ENCODE results near the gene CORO2B. TPM values are rescaled to one million over a fixed set of nuclear protein-coding genes. Genes with fewer than 3 reads are reported as not detected.
A peak's percentile ranks its signal among the peaks of the same experiment; 100 is the strongest.

The CORO2B gene
- total and polyA plus RNA-seq, 2 of the 13 experiments (the other 11 are each of a cell fraction or from before 2014, with no cell fraction given) = 0.35 to 0.63 TPM

DNA sequence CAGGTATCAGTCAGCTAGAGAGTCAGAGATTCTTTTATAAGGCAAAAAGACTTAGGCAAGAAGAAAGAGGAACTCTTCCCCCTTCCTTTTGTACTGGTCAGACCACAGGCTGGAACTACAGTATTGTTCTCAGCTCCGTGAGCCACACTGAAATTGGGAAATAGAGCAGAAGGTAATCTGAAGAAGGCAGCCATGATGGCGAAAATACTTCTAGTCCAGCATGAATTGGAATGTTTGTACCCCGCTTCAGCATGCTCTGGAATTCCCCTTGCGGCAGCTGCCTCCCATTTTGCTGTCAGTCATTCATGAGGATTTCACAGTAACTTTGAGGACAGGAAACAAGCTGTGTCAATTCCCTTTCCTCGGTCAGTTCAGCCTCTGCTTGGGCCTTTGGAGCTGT, 96.2 kb downstream of the CORO2B start (continued):
- TF ChIP-seq MAFG (CRISPR knock-in tag; IDR thresholded peaks at IDR 0.05) (no peak), ZNF776 (CRISPR knock-in tag; IDR thresholded peaks at IDR 0.05) (no peak), POLR2A (IDR thresholded peaks at IDR 0.05; ENCODE audit: insufficient read depth in 1 of 2, low read depth in 2 of 2, low read length in 2 of 2) (no peak), KAT2B (IDR thresholded peaks at IDR 0.05; ENCODE audit: borderline replicate concordance, low read depth, low read length) (no peak), ZFP36 (IDR thresholded peaks at IDR 0.05; ENCODE audit: borderline replicate concordance, low read depth, low read length, partially characterized antibody) (no peak), KLF12 (CRISPR knock-in tag; IDR thresholded peaks at IDR 0.05; ENCODE audit: borderline replicate concordance) (no peak)

DNA sequence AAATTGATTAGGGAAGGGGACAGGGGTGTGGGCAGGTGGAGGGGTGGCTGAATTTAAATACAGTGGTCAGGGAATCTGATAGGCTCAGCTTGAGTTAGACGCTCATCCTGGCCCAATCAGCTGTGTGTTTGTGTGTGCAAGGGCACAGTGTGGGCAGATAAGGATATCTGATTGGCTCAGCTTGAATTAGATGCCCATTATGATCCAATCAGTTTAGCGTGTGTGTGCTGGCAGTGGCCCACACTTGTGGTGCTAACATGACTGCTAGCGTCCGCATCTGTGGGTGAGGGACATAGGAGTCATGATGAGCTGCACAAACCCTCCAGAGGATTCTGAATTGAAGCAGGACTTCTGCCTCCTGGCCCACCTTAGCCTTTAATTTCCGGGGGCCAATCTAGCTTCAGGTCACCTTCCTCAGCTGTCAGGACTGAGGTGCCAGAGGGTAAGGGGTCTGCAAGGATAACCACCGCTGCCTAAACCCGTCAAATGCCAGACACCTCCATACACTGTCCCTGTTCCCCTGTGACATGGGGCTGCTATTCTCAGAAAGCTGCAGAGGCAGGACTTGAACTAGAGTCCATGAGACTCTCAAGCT, 97.3 kb downstream of the CORO2B start:
- BruUV-seq (replicated peaks) = no TSS peak
- no peak for FAIRE-seq
- no peak for DNase-seq (ENCODE audit: low spot score)
- CTCF ChIA-PET (ENCODE audit: low intra/inter-chr PET ratio, low total read pairs) = no interaction called here
- no peak overlapping the region for H3K4me3 ChIP-seq (replicated peaks in 1 of 3; ENCODE audit: insufficient read depth in 1 of 3, low read depth in 2 of 3, low read length in 3 of 3)
- 24% methylated on average over 4 of the region's 7 CpGs for WGBS (ENCODE audit: low lambda C conversion rate)
- ATAC-seq = no peak
- no peak overlapping the region for H3K4me2 ChIP-seq (ENCODE audit: low read depth, low read length)
- peak overlapping the region; percentile 5 for H2AFZ ChIP-seq (ENCODE audit: low read length)
- H3K9ac ChIP-seq (ENCODE audit: insufficient read depth, low read depth, low read length) = no peak overlapping the region
- H3K36me3 ChIP-seq (replicated peaks in 1 of 2; ENCODE audit: control insufficient read depth in 1 of 2, insufficient read depth in 2 of 2, low read length in 2 of 2) = no peaks in the 10 kb centered on the region
- in situ Hi-C loops (cut with HindIII; ENCODE audit: extremely low pct_ligation_motif_present, low pct_unique_long_range_greater_than_20kb) = no loop called here
- H3K4me1 ChIP-seq (ENCODE audit: insufficient read depth, low read length) = no peaks in the 10 kb centered on the region
- no peaks in the 10 kb centered on the region for H3K9me3 ChIP-seq (ENCODE audit: low read length)
- TF ChIP-seq ZNF546 (CRISPR knock-in tag; conservative IDR thresholded peaks at IDR 0.05) (no peak), ZNF343 (CRISPR knock-in tag; IDR thresholded peaks at IDR 0.05) (no peak), ZNF441 (CRISPR knock-in tag; IDR thresholded peaks at IDR 0.05; ENCODE audit: borderline replicate concordance) (no peak), RBM22 (optimal IDR thresholded peaks at IDR 0.05; ENCODE audit: low read length) (no peak), MIXL1 (CRISPR knock-in tag; IDR thresholded peaks at IDR 0.05) (no peak), PHF20 (CRISPR knock-in tag; IDR thresholded peaks at IDR 0.05) (no peak), SRSF1 (optimal IDR thresholded peaks at IDR 0.05; ENCODE audit: low read depth, low read length) (no peak), PCBP2 (optimal IDR thresholded peaks at IDR 0.05; ENCODE audit: low read depth, low read length, poor library complexity, severe bottlenecking) (no peak), ZNF260 (CRISPR knock-in tag; IDR thresholded peaks at IDR 0.05; ENCODE audit: borderline replicate concordance, low read depth) (no peak), MBNL3 (CRISPR knock-in tag; conservative IDR thresholded peaks at IDR 0.05) (no peak), ATAD3A (CRISPR knock-in tag; IDR thresholded peaks at IDR 0.05) (no peak), TBX3 (IDR thresholded peaks at IDR 0.05; ENCODE audit: borderline replicate concordance) (no peak), NONO (IDR thresholded peaks at IDR 0.05) (no peak), NONO (CRISPR knock-in tag; conservative IDR thresholded peaks at IDR 0.05) (no peak)
- TF ChIP-seq, protein P1, sequence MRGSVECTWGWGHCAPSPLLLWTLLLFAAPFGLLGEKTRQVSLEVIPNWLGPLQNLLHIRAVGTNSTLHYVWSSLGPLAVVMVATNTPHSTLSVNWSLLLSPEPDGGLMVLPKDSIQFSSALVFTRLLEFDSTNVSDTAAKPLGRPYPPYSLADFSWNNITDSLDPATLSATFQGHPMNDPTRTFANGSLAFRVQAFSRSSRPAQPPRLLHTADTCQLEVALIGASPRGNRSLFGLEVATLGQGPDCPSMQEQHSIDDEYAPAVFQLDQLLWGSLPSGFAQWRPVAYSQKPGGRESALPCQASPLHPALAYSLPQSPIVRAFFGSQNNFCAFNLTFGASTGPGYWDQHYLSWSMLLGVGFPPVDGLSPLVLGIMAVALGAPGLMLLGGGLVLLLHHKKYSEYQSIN (CRISPR knock-in tag; IDR thresholded peaks at IDR 0.05; ENCODE audit: borderline replicate concordance) = no peak
- TF ChIP-seq, protein P2, sequence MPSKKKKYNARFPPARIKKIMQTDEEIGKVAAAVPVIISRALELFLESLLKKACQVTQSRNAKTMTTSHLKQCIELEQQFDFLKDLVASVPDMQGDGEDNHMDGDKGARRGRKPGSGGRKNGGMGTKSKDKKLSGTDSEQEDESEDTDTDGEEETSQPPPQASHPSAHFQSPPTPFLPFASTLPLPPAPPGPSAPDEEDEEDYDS (CRISPR knock-in tag; IDR thresholded peaks at IDR 0.05) = no peak
- no peaks in the 10 kb centered on the region for H3K79me2 ChIP-seq (ENCODE audit: insufficient read depth, low read length)
- peaks cover 0 to 16% of the 10 kb centered on the region in 2 experiments; a peak in 2 of 5 replicates for H3K27me3 ChIP-seq (ENCODE audit: control insufficient read depth in 1 of 2, insufficient read depth in 2 of 2, low read length in 2 of 2)
- H3K27ac ChIP-seq (ENCODE audit: extremely low read length, insufficient read depth, low read length) = no peak overlapping the region
- intact Hi-C loops (cut with micrococcal nuclease; ENCODE audit: unreplicated experiment) = no loop called here
- POLR2A ChIA-PET = no interaction called here
- no peaks in the 10 kb centered on the region for H4K20me1 ChIP-seq (ENCODE audit: insufficient read depth, low read length)

All from HepG2 (cell line).